HCT116 (cell line): Measurements from ENCODE around the gene TRMU. TPM values are rescaled to one million over a fixed set of nuclear protein-coding genes. Genes with fewer than 3 reads are reported as not detected.

ENCODE experiments used
- ATAC-seq: fragments of 200-7000 bp; cut with Tn5 transposase; 2 replicates; pipeline ENCODE4 v1.9.1; 2020; ENCODE audit warnings: mild to moderate bottlenecking, moderate library complexity
- BruUV-seq: library from RNA; stranded (reverse); fragments of 400-500 nt; replicated peaks from 2 replicates; lab custom pipeline; 2021; lab: Mats Ljungman, UMichigan
- CTCF ChIA-PET: fragments of 300-600 bp; sonication (Branson Sonifier 250); formaldehyde crosslinking; loops from one replicate; lab custom pipeline; 2021; ENCODE audit warnings: antibody characterized with exemption; lab: Charles Lee
- POLR2A ChIA-PET: fragments of 300-600, 350-600 bp; sonication (Branson Sonifier 250); formaldehyde crosslinking; loops from one replicate; lab custom pipeline; 2021; ENCODE audit warnings: antibody characterized with exemption; lab: Charles Lee
- RAD21 ChIA-PET, 2 experiments: fragments of 300-600 bp; sonication (Branson Sonifier 250); formaldehyde crosslinking; loops; one replicate each; lab custom pipeline; 2023; ENCODE audit warnings: low total read pairs in 2 of 2; ENCODE audit not compliant: uncharacterized antibody in 2 of 2, unreplicated experiment in 2 of 2, low non-redundant PET in 1 of 2; lab: Charles Lee
- DNase-seq: peaks from one replicate; pipeline ENCODE4 v3.0.0-alpha.2; 2010; ENCODE audit warnings: low read depth, low spot score
- H2AFZ ChIP-seq: fragments of 200-600 bp; shearing (Covaris generic), sonication (generic); 2 replicates; pipeline ENCODE4 v1.6.1; 2017; ENCODE audit warnings: low read depth, mixed run types, mixed read lengths, antibody characterized with exemption, low read length; ENCODE audit not compliant: poor library complexity, severe bottlenecking
- H3K27ac ChIP-seq: 2 replicates; pipeline ENCODE4 v1.5.1; 2012; ENCODE audit warnings: low read depth, low read length
- H3K27me3 ChIP-seq: fragments of 200-600 bp; sonication (generic); 2 replicates; pipeline ENCODE4 v1.6.1; 2016; ENCODE audit warnings: mixed run types, low read length, mixed read lengths; ENCODE audit not compliant: insufficient read depth
- H3K36me3 ChIP-seq, 2 experiments: fragments of 200-500 bp in 1 of 2; fragments of 200-600 bp in 1 of 2; sonication (Bioruptor generic) in 1 of 2; sonication (generic) in 1 of 2; 2 replicates each; pipeline versions ENCODE4 v1.5.1 to v1.6.1; 2014 to 2016; ENCODE audit warnings: low read length in 2 of 2, inconsistent platforms in 1 of 2, mixed read lengths in 1 of 2, mixed run types in 1 of 2; ENCODE audit not compliant: insufficient read depth in 2 of 2, control insufficient read depth in 1 of 2
- H3K4me1 ChIP-seq, 2 experiments: fragments of 200-600 bp in 1 of 2; sonication (generic) in 1 of 2; 2 replicates each; pipeline versions ENCODE4 v1.5.1 to v1.6.1; 2012 to 2017; ENCODE audit warnings: low read length in 2 of 2, inconsistent platforms in 1 of 2, mild to moderate bottlenecking in 1 of 2, mixed read lengths in 1 of 2, mixed run types in 1 of 2, moderate library complexity in 1 of 2; ENCODE audit not compliant: insufficient read depth in 2 of 2, control insufficient read depth in 1 of 2
- H3K4me2 ChIP-seq: fragments of 200-600 bp; sonication (generic); 2 replicates; pipeline ENCODE4 v1.6.1; 2017; ENCODE audit warnings: mixed run types, low read length, mixed read lengths
- H3K4me3 ChIP-seq, 2 experiments: fragments of 200-600 bp in 1 of 2; sonication (generic) in 1 of 2; replicated peaks in 1 of 2; 2 replicates each; pipeline ENCODE4 v1.5.1; 2011 to 2016; ENCODE audit warnings: low read length in 2 of 2, control low read depth in 1 of 2, low read depth in 1 of 2, mild to moderate bottlenecking in 1 of 2, mixed read lengths in 1 of 2, mixed run types in 1 of 2
- H3K79me2 ChIP-seq: fragments of 200-600 bp; sonication (generic); 2 replicates; pipeline ENCODE4 v1.6.1; 2017; ENCODE audit warnings: mild to moderate bottlenecking, mixed run types, low read length, moderate library complexity, mixed read lengths; ENCODE audit not compliant: insufficient read depth
- H3K9ac ChIP-seq: fragments of 200-600 bp; sonication (generic); 2 replicates; pipeline ENCODE4 v1.6.1; 2016; ENCODE audit warnings: low read length, mixed read lengths
- H3K9me2 ChIP-seq: fragments of 200-600 bp; sonication (generic), shearing (Covaris generic); 2 replicates; pipeline ENCODE4 v1.6.1; 2017; ENCODE audit warnings: mixed run types, mild to moderate bottlenecking, moderate library complexity; ENCODE audit not compliant: insufficient read depth
- H3K9me3 ChIP-seq, 2 experiments: fragments of 200-500 bp in 1 of 2; fragments of 200-600 bp in 1 of 2; sonication (Bioruptor generic) in 1 of 2; sonication (generic) in 1 of 2; 2 replicates each; pipeline ENCODE4 v1.6.1; 2014 to 2017; ENCODE audit warnings: low read length in 2 of 2, mixed read lengths in 2 of 2, inconsistent platforms in 1 of 2, low read depth in 1 of 2, mild to moderate bottlenecking in 1 of 2, mixed run types in 1 of 2, moderate library complexity in 1 of 2; ENCODE audit not compliant: control insufficient read depth in 1 of 2, insufficient read depth in 1 of 2
- H4K20me1 ChIP-seq: fragments of 200-600 bp; sonication (generic), shearing (Covaris generic); 2 replicates; pipeline ENCODE4 v1.6.1; 2017; ENCODE audit warnings: mixed run types, mild to moderate bottlenecking, moderate library complexity; ENCODE audit not compliant: insufficient read depth
- EGR1 ChIP-seq: IDR thresholded peaks from 2 replicates; pipeline ENCODE4 v1.6.1; 2012; ENCODE audit warnings: low read depth
- ELF1 ChIP-seq: IDR thresholded peaks from 2 replicates; pipeline ENCODE4 v1.6.1; 2012; ENCODE audit warnings: low read depth, borderline replicate concordance
- POLR2A ChIP-seq: IDR thresholded peaks from 2 replicates; pipeline ENCODE4 v1.7.0; 2011; ENCODE audit warnings: borderline replicate concordance; ENCODE audit not compliant: insufficient read depth, insufficient read length; ENCODE audit errors: extremely low read depth
- POLR2AphosphoS5 ChIP-seq: IDR thresholded peaks from 2 replicates; pipeline ENCODE4 v1.6.1; 2011; ENCODE audit warnings: mild to moderate bottlenecking, low read depth, low read length, moderate library complexity
- RAD21 ChIP-seq: IDR thresholded peaks from 2 replicates; pipeline ENCODE4 v1.6.1; 2012; ENCODE audit warnings: low read depth, mild to moderate bottlenecking
- SIN3A ChIP-seq: IDR thresholded peaks from 2 replicates; pipeline ENCODE4 v1.6.1; 2012; ENCODE audit warnings: low read depth
- SP1 ChIP-seq: IDR thresholded peaks from 2 replicates; pipeline ENCODE4 v1.6.1; 2012; ENCODE audit warnings: low read depth
- SRF ChIP-seq: IDR thresholded peaks from 2 replicates; pipeline ENCODE4 v1.6.1; 2012; ENCODE audit warnings: low read depth
- YY1 ChIP-seq: IDR thresholded peaks from 2 replicates; pipeline ENCODE4 v1.6.1; 2011; ENCODE audit warnings: low read length, low read depth, moderate library complexity, mild to moderate bottlenecking; ENCODE audit not compliant: insufficient replicate concordance; ENCODE audit errors: extremely low read depth
- intact Hi-C: fragments of 100-400 bp; cut with micrococcal nuclease; formaldehyde crosslinking; loops from 2 replicates; pipeline ENCODE4 v1.10.0; 2022
- total RNA-seq: library from RNA; stranded (reverse); gene quantifications from one replicate; pipeline ENCODE4 v1.2.1, GENCODE V29; 2021; ENCODE audit not compliant: unreplicated experiment
- TF ChIP-seq, protein P1 (sequence below): IDR thresholded peaks from 2 replicates; pipeline ENCODE4 v1.6.1; 2012
- TF ChIP-seq, protein P2 (sequence below), 3 experiments: fragments of 200-600 bp in 1 of 3; sonication (generic) in 1 of 3; IDR thresholded peaks in 2 of 3; conservative IDR thresholded peaks in 1 of 3; 2 replicates each; pipeline ENCODE4 v1.5.1; 2012 to 2017; ENCODE audit warnings: low read depth in 2 of 3, low read length in 2 of 3, antibody characterized with exemption in 1 of 3, borderline replicate concordance in 1 of 3, control low read depth in 1 of 3, mild to moderate bottlenecking in 1 of 3, mixed read lengths in 1 of 3, mixed run types in 1 of 3, moderate library complexity in 1 of 3; ENCODE audit not compliant: insufficient read depth in 1 of 3
- TF ChIP-seq, protein P3 (sequence below): IDR thresholded peaks from 2 replicates; pipeline ENCODE4 v1.6.1; 2012

TRMU gene
- total RNA-seq, 1 experiment from 2014 or later: 65.4 TPM

DNA sequence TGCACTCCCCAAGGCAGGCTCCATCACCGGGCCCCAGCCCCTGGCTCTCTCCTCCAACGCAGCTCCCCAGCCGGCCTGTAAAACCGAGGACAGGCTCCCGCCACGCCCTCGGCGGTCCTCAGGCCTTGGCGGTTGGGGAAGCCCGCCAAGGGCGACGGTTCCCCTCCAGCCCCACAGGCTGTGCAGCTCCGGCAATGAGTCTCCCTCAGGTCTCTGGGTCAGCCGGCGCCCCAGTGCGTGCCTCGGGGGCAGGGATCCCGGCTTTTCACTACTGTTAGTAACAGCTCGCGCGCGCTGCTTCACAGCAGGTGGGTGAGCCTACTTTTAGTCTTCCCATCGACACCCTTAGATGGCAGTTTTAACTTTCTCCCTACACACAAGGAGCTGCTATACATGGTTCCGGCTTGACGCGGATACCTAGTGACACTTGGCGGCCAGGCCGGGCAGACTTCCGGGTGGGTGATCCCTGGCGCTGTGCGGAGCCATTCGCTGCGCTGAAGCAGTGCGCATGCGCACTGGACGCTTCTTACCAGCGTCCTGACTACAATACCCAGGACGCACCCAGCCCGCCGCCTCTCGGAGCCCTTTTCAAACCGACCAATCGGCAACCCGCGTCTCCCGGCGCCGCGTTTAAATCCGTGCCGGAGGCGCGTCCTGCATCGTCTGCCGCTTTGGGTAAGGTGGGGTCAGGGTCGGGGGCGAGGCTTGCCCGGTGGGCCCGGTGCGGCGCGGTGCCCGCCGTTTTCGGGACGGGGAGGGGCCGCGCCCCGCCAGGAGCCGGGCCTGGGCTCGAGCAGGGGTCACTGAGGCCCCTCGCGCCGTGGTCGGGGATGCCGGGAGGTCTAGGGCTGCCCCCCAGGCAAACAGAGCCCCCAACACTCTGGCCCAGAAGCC, 39.0 kb upstream of the TRMU start, which contains the start of gene GTSE1:
Gene GTSE1 (plus strand): TSS at position 614 of the 894 bp plus-strand sequence. CDS start 531 bp downstream, outside the sequence.
- intact Hi-C loops: loop anchor here (5.0 kb wide), 1 partner anchor 174 kb away; no protein-coding TSS in a partner anchor
- Histone ChIP-seq H3K4me3 (peak within 1 kb of the TSS; percentile 83 to 95), H3K36me3 (peaks cover 16 to 33% of the 10 kb centered on the region in 2 experiments; a peak in 3 of 4 replicates), H3K79me2 (peaks cover 41% of the 10 kb centered on the region), H3K4me2 (peak within 1 kb of the TSS; percentile 91), H3K27me3 (no peaks in the 10 kb centered on the region), H3K9me2 (no peaks in the 10 kb centered on the region), H3K4me1 (peaks cover 12 to 21% of the 10 kb centered on the region in 2 experiments; a peak in 3 of 4 replicates), H3K9me3 (no peaks in the 10 kb centered on the region), H2AFZ (no peak within 1 kb of the TSS), H3K9ac (peak within 1 kb of the TSS; percentile 73), H3K27ac (peak within 1 kb of the TSS; percentile 86), H4K20me1 (no peaks in the 10 kb centered on the region)
- ChIA-PET POLR2A (interaction anchor here (1.2 to 1.7 kb wide), 3 partner anchors 26 to 174 kb away, joined by 3 to 4 read pairs (median 4); partner anchors contain the start of gene TTC38), RAD21 (interaction anchor here (0.6 to 1.2 kb wide), 3 partner anchors 19 to 174 kb away, joined by 3 to 5 read pairs (median 4); no protein-coding TSS in a partner anchor), CTCF (interaction anchor here (1.2 to 1.7 kb wide), 2 partner anchors 20 to 174 kb away, joined by 5 to 9 read pairs; no protein-coding TSS in a partner anchor)
- ATAC-seq: peak; percentile 97
- TF ChIP-seq, protein P1, sequence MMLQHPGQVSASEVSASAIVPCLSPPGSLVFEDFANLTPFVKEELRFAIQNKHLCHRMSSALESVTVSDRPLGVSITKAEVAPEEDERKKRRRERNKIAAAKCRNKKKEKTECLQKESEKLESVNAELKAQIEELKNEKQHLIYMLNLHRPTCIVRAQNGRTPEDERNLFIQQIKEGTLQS: no peak
- TF ChIP-seq RAD21 (peak; percentile 61), ELF1 (peak; percentile 97), EGR1 (no peak), SRF (no peak; the same call in 1 of the 2 replicates), POLR2A (peak; percentile 83), POLR2AphosphoS5 (peak; percentile 74), SIN3A (peak; percentile 97), SP1 (peak; percentile 86), YY1 (peak; percentile 84)
- TF ChIP-seq, protein P2, sequence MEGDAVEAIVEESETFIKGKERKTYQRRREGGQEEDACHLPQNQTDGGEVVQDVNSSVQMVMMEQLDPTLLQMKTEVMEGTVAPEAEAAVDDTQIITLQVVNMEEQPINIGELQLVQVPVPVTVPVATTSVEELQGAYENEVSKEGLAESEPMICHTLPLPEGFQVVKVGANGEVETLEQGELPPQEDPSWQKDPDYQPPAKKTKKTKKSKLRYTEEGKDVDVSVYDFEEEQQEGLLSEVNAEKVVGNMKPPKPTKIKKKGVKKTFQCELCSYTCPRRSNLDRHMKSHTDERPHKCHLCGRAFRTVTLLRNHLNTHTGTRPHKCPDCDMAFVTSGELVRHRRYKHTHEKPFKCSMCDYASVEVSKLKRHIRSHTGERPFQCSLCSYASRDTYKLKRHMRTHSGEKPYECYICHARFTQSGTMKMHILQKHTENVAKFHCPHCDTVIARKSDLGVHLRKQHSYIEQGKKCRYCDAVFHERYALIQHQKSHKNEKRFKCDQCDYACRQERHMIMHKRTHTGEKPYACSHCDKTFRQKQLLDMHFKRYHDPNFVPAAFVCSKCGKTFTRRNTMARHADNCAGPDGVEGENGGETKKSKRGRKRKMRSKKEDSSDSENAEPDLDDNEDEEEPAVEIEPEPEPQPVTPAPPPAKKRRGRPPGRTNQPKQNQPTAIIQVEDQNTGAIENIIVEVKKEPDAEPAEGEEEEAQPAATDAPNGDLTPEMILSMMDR (IDR thresholded peaks at IDR 0.05 in 2 of 3, conservative IDR thresholded peaks at IDR 0.05 in 1 of 3; ENCODE audit: borderline replicate concordance in 1 of 3, insufficient read depth in 1 of 3, low read depth in 2 of 3, low read length in 2 of 3): 0 out of 6 replicates have a peak, but pooled peaks of 2 of the 3 experiments have one; percentile 8 to 12
- TF ChIP-seq, protein P3, sequence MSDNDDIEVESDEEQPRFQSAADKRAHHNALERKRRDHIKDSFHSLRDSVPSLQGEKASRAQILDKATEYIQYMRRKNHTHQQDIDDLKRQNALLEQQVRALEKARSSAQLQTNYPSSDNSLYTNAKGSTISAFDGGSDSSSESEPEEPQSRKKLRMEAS: peak; percentile 66
- BruUV-seq: TSS peak; percentile 89
- DNase-seq: peak; percentile 93
